GM21447 (cell line): ENCODE results near the gene SLAMF1.
"Not testable (repeated sequence)": the region's sequence is repeated elsewhere in the genome, so short reads cannot be mapped to it uniquely, and the experiment has no call there.

Source experiments
- ATAC-seq: cut with Tn5 transposase; IDR thresholded peaks from one replicate; pipeline ENCODE4 v1.9.1; 2021; ENCODE audit not compliant: unreplicated experiment

The SLAMF1 gene

DNA sequence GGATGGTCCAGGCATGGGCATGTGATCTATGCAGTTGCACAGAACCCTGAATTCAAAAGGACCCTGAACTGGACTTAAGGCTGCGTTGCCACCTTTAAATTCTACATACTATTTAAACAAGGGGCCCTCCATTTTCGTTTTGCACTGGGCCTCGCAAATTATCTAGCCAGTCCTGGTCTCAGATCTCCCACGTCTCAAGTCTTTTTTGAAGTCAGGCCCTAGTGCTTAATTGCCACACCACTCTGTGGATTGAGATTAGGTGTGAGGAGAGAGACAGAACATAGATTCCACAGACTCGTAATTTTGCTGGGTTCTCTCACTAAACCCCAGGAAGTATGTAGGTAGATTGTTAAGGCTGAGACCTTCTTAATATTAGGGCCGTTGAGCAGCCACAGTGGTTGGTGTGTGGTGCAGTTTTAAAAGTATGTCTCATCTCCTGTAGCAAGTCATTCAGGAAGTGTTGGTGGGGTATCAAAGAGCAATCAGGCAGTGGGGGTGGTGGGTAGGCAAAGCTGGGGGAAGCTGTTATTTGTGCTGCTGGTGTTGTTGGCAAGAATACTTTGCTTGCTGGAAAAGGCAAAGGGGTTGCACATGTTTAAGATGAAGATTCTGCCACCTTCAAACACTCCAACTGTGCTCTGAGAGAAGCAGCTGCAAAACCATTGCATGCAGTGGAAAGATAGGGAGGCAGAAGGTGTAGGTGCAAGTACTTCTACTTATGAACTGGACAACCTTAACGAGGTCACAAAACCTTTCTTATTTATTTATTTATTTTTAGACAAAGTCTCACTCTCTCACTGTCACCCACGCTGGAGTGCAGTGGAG lies 78.8 kb downstream of the SLAMF1 start:
- no peak for ATAC-seq

GRCh38 chr1:160567341-160567740 lies 79.5 kb downstream of the SLAMF1 start:
- ATAC-seq, result no peak

GRCh38 chr1:160565564-160565963 lies 81.3 kb downstream of the SLAMF1 start:
- no peak for ATAC-seq

DNA sequence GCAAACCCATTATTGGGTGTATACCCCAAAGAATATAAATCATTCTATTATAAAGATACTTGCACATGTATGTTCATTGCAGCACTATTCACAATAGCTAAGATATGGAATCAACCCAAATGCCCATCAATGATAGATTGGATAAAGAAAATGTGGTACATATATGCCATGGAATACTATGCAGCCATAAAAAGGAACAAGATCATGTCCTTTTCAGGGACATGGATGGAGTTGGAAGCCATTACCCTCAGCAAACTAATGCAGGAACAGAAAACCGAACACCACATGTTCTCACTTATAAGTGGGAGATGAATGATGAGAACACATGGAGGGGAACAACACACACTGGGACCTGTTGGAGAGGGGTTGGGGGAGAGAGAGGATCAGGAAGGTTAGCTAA lies 83.6 kb downstream of the SLAMF1 start:
- not testable (repeated sequence) for ATAC-seq

- ATAC-seq, result not testable (repeated sequence)
Observed at GRCh38 chr1:160562745-160563144, 84.1 kb downstream of the SLAMF1 start.

- ATAC-seq, result no peak
Observed at GRCh38 chr1:160560806-160561205, 86.0 kb downstream of the SLAMF1 start.

DNA sequence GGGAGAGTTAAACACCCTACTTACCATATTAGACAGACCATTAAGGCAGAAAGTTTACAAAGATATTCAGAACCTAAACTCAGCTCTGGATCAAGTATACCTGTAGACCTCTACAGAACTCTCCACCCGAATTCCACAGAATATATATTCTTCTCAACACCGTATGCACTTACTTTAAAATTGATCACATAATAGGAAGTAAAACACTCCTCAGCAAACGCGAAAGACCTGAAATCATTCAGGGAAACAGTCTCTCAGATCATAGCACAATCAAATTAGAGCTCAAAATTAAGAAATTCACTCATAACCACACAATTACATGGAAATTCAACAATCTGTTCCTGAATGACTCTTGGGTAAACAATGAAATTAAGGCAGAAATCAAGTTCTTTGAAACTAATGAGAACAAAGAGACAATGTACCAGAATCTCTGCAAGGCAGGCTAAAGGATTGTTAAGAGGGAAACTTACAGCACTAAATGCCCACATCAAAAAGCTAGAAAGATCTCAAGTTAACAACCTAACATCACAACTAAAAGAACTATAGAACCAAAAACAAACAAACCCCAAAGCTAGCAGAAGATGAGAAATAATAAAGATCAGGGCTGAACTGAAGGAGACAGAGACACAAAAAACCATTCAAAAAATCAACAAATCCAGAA lies 86.7 kb downstream of the SLAMF1 start:
- ATAC-seq, result no peak

GRCh38 chr1:160559437-160559836 lies 87.4 kb downstream of the SLAMF1 start:
- ATAC-seq, result not testable (repeated sequence)

DNA sequence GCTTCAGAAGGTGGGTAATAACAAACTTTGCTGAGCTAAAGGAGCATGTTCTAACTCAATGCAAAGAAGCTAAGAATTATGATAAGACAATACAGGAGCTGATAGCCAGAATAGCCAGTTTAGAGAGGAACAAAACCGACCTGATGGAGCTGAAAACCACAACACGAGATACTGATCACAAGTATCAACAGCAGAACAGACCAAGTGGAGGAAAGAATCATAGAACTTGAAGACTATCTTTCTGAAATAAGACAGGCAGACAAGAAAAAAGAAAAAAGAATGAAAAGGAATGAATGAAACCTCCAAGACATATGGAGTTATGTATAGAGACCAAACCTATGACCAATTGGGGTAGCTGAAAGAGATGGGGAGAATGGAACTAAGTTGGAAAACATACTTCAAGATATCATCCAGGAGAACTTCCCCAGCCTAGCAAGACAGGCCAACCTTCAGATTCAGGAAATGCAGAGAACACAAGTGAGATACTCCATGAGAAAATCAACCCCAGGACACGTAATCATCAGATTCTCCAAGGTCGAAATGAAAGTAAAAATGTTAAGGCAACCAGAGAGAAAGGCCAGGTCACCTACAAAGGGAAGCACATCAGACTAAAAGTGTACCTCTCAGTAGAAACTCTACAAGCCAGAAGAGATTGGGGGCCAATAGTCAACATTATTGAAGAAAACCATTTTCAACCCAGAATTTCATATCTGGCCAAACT lies 88.0 kb downstream of the SLAMF1 start:
- ATAC-seq, result no peak
